Cortex of kidney (tissue), 1 donor: Measurements from ENCODE around the gene INO80E.
A peak's percentile ranks its signal among the peaks of the same experiment; 100 is the strongest.

Source experiments
- DNase-seq: peaks from one replicate; lab custom pipeline; 2025; lab: John Stamatoyannopoulos, UW

The INO80E gene

DNA sequence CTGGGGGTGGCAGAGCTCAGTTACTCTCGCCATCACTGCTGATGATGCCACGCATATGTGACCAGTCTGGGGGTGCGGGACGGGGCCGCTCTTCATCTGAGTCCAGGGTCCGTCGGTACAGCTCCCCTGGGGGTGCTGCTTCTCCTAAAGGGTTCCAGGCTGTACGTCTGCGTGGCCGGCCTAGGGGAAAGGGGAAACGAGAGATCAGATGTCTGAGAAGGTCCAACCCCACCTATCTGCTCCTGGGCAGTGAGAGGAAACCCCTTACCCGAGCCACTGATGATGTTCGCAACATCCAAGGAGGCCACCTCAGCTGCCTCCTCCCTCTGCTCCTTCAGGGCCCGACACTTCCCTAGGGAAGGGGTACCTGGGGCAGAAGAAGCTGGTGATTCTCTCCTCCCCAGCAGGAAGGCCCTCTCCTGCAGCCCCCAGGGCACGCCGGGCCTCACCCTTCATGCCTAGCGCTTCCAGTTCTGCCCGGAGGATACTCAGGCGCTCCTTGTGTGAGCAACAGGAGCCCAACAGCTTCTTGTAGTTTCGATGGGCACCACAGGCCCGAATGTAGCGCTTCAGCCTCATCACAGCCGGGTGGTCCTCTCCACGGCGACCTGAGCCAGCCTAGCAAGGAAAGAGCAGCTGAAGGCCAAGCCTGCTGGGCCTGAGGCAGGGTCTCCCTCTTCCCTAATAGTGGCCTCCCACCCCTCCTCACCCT, 2.7 kb upstream of the INO80E start:
- no peak for DNase-seq

DNA sequence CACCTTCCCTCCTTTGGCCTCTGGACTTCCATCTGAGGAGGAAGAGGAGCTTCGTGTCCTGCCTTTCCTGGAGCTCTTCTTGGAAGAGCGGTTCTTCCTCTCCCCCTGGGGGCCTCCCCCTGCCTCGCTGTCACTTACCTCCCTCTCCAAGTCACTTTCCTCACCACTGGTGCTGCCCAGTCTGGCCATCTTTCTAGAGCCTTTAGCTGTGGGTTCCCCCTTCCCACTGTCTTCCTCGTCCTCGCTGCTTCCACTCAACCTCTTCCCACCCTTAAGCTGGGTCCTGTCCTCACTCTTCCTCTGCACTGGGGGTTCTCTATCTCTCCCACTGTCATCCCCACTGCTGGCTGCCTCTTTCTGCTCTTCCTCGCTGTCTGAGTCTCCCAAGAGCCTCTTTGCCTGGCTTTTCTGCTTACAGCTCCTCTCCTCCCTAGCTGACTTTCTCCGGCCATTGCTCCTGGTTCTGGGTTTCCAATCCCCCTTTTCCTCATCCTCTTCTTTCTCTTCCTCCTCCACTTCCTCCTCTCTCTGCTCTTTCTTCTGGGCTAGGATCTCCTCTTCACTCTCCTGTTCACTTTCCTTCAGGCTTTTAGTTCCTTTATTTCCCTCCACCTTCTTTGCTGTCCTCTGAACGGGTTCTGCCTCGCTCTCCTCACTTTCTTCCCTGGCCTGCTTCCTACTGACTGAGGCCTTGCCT, 2.0 kb upstream of the INO80E start:
- no peak for DNase-seq

DNA sequence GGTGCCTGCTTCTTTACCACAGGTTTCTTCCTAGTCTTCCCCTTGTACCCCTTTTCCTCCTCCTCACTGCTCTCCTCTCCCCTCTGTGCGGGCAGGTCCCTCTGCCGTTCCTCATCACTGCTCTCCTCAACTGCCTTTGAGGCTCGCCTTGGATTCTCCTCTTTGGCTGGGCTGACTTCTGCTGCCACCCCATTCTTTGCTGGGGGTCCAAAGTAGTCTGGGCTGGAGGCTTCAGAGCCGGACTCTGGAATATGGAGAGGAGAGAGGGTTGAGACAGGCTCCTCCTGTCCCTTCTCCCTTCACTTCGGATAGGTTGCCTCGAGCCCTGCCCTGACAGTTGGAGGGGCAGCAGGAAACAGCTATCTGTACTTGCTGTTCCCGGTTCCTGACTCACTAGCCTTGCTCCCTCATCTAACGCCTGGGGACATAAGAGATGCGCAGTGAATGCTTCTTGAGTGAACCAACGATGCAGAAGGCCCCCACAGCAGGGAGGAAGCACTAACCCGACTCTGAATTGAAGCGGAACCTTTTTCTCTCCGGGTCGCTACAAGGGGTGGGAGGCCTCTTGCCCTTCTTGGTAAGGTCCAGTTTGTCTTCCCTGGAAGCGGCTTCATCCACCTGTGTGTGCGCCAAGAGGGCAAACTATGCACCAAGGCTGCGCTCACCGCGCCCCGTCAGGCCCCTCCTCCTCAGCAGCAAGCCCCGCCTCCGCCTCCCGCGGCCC, 1.3 kb upstream of the INO80E start:
- no peak for DNase-seq

DNA sequence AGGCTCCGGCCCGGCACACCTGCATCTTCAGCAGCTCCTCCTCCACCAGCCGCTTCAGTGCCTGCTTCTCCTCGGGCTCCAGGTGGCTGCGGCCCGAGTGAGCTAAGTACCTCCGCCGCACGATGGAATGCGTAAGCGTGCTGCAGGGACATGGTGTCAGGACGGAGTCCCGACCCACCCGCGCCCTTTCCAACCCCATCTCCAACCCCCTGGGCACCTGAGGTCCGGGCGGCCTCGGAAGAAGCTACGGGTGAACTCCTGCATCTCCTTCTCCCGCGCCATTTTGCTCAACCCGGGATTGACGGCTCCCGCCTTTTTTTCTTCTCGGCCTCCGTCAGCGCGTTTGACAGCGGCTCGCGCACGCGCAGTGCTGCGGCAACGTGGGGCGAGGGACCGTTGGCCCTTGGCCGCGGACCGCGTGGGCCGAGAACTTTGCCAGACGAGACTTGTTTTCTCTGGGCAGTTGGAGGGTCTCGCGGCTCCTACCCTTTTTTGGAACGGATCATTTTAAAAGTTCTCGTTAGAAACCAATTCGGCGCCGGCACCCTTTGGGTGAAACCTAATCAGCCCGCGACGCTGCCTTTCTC, 624 bp upstream of the INO80E start, which contains the start of gene HIRIP3:
Gene HIRIP3, minus strand, starts transcription at position 294 of the 587 bp plus-strand sequence. Its CDS starts 12 bp downstream, at position 282.
- peak; percentile 36 for DNase-seq

DNA sequence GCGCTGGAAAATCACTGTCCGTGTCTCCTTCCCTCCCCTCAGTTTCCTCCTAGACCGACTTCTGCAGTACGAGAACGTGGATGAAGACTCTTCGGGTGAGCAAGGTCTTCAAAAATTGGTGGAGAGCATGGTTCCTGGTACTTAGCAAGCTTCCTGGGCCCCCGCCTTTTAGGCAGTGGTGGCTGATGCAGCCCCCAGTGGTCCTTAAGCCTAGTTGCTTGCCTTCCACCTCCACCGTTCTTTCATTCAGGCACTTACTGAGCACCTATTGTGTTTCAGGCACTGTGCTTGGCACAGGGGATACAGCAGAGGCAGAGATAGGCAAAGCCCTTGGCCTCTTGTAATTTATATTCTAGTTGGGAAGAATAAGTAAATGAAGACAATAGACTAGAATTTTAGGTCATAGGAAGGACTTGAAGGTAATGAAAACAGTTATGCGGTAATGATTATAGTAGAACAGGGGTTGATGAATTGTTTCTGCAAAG, 767 bp downstream of the INO80E start:
- no peak for DNase-seq

DNA sequence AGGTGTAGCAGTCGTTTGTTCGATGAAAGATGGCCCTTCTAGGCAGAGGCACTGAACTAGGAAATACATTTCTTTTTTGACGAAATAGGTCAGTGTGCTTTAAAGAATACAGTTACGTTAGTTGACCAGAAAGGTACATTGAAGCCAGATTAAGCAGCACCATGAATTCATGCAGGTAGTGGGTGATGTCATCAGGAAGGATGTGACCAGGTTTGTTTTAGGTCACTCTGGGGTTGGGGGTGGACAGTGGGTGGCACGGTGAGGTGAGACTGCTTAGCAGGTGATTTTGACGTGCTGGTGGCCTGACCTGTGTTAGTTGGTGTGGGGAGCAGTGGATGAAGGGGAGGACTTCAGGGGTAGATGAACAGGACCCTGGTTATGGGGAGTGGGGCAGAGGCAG, 3.6 kb downstream of the INO80E start:
- DNase-seq, result no peak

DNA sequence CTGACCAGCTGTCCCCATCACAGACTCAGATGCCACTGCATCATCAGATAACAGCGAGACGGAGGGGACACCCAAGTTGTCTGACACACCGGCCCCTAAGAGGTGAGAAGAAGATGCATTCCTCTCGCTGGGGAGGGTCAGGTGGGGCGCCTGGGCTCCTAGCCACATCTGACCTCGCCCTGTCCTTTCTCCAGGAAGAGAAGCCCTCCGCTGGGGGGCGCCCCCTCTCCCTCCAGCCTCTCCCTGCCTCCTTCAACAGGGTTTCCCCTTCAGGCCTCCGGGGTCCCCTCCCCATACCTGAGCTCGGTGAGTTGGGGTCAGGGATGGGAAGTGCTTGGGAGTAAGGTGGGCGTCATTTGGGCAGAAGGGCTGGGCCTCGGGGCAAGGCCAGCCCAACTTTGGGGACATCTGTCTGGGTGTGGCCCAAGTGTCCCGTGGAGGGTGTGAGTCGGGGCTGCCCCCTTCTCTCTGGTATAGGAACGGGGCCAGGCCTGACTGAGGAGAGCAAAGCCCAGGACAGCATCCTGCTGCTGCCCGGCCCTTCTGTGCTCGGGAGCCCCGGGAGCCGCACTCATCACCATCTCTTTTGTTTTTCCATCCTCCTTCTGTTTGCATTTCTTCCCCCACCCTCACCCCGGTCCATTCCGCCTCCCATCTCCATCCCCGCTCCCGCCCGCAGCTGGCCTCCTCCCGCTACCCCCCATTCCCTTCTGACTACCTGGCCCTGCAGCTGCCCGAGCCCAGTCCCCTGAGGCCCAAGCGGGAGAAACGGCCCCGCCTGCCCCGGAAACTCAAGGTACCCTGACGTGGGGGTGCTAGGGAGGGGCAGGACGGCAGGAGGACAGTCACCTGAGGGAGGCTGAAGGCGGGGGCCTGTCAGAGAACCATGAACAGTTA, 4.9 kb downstream of the INO80E start:
- DNase-seq, result no peak

DNA sequence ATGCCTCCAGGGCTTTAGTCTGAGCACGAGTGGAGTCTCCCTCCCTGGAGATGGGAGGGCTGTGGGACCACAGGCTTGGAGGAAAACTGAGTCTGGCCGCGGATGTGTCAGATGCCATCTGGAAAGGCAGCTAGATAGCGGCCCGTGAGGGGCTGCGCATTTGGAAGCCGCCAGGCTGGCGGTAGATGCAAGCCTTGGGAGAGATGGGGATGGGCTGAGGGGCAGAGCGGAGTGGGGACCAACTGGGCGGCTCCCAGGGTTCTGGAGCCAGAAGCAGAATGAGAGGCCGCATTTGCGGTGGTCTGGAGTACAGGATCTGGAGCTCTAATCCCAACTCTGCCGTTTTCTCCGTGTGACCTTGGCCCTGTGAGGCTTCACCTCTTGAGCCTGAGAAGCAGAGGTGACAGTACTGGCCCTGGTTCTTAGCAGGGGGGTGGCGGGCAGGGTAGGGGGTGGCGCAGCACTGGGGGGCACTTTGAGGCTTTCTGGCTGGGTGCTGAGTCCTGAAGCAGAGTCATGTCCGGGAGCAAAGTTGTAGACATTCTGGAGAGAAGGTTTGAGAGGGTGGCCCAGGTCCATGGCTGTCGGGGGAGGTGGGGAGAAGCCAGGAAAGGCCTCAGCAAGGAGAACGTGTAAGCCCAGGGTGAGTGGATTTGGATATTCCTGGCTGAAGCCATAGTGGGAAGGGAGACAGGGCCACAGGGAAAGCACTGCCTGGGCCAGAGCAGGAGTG, 6.7 kb downstream of the INO80E start:
- no peak for DNase-seq

DNA sequence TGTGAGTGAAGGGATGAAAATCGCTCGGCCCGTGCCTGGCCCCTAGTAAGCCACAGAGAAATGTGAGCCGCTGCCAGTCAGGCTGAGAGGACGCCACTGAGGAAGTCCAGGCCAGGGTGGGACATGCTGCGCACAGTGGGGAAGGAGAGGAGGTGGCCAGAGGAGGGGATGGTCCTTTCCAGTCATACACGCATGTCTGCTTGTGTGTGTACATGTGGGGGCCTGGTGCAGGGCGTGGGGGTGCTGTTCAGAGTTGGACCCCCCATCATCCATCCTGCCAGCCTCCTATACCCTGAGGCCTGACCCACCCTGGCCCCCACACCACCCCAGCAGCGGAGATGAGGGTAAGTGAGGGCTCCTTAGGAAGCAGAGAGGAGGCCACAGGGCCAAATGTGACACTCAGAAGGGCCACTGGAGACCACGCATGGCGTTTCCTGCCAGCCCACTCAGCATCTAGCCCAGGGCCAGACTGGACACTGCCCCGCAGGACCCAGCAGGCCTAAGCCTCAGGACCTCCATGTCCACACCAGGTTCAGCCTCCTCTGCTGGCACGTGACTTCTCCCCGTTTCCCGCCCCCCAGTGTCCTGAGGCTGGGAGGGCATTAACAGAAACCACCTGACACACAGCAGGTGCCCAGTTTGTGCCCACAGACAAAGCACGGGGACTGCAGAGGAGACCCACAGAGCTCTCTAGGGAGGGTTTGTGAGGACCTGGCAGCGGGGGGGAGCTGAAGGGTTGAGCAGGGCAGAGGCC, 7.8 kb downstream of the INO80E start:
- no peak for DNase-seq

DNA sequence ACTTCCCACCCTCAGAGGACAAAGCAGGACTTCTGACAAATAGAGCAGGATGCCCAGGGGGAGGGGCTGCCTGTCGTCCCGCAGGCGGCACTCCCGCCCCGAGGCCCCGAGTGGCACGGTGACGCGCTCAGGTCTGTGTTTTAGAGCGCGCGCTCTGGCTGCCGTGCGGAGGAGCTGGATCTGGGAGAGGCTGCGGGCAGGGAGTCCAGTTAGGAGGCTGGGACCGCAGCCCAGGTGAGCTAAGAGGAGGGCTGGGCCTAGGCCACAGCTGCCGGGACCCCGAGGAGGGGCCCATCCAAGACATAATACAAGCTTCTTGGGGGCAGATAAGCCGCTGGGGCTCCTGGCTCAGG, 8.4 kb downstream of the INO80E start:
- DNase-seq, result no peak

DNA sequence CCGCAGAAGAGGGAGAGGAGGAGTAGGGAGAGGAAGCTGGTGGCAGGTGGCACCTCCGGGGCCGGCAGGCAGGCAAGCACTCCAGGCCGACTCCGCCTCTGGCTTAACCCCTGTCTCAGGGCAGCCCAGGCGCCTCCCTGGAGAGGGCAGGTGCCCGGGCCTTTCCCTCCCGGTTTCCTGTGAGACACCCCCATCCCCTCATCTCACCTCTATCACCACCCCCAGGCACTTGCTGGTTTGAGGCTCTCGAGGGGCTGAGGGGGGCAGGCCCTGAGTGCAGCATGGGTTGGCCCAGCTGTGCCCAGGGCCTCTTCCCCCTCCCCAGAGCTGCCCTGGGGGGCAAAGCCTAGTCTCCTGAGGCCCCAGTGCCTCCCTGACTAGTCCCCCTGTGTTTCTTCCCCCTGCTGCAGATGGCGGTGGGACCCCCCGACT, 8.8 kb downstream of the INO80E start:
- no peak for DNase-seq

DNA sequence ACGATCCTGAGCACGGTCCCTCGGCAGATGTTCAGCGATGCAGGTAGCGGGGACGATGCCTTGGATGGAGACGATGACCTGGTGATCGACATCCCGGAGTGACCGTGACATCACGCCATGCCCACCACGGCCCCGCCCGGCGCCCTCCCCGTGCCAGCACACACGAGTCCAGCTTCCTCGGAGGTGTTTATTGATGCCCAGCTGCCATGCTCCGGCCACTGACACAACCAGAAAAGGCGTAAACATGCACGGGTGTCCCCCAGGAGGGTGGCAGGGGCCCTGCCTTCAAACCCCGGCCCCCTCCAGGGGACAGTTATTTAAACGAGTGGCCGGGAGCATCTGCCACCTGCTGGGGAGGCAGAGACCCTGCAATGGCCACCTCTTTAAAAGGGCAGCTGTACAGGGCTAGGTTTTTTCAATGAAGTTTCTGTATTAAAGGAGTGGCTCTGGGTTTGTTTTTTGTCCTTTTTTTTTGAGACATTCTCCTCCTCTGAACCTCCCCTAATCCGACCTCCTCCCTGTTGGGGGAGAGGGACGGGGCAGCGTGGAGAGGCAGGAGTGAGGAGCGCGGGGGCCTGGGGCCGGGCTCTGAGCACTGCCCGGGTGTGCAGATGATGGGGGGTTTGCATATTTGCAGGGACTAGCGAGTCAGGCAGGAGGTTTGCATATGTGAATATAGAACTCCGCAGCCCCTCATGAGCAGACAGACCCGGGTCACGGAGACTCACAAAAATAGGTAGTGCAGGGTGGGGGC, 9.5 kb downstream of the INO80E start:
- DNase-seq, result no peak

DNA sequence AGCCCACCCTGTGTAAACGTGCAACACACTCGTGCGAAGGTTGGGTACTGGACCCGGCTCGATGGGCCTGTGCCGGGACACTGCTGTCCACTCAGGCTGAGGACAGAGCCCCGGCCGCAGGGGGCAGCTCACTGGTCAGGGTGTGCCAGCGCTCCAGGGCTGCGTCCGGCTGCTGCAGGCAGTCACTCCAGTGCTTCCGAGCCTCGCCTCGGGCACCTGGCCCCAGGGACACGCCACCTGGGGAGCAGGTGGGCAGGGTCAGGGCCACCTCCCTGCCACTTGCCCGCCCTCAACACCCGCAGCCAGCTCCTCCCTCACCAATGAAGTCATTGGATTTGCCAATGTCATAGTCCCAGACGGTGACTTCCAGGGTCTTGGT, 10.0 kb downstream of the INO80E start:
- no peak for DNase-seq

DNA sequence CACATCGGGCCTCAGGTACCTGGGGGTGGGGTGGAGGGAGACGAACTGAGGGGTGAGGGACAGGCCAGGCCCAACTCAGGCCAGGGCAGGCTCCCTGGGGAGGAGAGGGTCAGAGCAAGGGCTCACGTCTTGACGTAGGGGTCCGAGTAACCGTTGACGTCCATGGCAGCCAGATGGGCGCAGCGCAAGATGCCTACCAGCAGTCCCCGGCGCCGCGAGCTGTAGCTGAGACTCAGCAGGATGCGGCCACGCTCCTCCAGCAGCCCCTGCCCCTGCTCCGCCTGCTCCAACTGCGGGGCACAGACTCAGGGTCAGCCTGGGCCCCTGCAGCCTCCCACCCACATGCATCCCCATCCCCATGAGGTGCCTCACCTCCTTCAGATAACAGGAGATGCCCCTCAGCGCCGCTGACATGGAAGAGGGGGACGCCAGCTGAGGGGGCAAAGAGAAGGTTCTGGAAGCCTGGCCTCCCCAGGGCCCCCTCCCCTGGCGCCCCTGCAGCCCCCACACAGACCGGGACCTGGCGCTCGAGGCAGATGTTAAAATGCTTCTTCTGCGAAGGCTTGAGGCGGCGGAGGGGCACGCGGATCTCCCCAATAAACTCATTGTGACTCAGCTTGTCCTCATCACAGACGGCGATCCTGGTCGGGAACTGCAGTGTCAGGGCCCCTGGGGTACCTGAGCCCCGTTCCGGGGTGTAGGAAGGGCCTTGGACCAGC, 10.8 kb downstream of the INO80E start:
- no peak for DNase-seq

DNA sequence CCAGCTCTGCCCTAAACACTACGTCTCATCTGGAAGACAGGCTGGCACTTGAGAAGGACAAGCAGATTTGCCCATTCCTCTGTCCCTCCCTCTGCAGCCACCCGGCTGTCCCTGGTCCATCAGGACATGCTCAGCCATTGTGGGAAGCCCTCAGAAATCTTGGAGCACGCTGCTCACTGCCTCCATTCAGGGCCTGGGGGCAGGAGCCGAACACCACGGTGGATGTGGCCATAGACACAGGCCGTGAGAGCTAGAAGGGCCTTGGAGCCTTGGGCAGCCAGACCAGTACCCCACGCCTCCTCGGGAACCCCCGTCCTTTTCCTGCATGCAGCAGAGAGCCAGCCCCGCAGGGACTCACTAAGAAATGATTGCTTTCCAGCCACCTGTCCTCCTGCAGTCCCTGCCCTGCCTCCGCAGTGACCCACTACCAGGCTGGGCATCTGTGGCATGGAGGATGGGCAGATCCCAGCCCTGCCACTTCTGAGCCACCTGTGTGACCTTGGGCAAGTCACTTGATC, 11.4 kb downstream of the INO80E start:
- DNase-seq, result no peak

DNA sequence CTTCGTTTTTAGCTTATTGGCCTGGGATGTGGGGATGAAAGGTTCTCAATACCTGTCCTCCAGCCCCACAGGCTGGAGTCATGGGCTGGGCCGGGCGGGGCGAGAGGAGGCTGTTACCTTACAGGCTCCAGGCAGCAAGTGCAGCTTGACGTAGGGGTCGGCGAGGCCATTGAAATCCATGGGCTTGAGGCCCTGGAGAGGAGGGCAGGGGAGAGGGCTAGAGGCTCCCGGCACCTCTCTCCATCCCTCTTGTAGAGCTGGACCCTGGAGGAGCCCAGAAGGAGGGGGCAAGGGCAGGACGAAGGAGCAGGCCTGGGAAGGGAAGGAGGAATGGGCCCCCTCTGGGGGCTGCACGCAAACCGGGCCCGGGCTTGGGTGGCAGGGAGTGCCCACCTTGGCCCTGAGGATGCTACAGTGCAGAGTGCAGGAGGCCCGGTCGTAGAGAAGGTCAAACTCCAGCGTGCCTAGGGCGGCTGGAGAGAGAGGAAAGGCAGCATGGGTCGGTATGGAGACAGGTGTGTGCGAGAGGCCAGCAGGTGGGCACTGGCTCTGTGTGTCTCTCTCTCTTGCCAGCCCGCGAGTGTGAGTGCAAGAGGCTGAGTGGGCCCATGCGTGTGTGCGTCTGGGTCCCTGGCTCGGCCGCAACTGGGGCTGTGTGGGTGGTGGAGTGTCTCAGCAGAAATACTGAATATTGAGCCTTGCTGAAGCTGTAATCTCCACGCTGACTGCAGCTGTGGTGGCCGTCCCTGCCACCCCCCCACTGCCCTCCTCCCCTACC, 13.2 kb downstream of the INO80E start:
- no peak for DNase-seq

DNA sequence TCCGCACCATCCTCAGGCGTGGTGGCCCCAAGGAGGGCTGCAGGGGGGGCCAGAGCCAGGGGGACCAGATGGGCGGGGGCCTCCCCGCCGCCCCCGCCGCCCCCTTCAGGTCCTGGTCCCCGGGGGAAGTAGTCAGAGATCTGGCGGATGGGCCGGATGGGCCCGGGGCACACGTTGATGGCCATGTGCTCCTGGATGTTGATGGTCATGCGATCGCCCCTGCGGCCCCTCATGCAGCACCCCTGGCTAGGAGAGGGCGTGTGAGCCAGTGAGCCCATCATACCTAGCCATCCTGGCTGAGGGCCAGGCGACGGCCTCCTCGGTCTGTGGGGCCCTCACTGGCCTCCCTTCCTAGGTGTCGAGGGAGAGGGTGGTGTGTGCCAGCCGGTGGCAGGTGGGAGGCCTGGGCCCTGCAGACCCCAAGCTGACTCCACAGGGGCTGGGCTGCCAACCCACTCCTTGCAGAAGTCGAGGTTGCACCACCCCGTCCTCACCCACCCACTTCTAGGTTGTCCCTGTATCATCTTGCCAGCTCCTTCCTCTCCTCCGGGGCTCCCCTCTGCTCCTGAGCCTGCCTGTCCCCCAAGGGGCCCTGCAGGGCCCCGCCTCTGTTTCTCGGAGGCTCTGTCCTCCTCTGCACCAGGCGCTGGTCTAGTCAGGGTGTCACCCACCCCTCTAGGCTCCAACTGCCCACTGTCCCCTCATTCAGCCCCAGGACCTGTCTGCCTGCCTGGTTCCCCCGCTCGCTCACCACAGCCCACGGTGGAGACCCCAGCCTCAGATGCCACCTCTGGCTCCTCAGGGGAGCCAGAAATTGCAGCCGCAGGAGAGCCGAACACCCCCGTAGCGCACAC, 14.2 kb downstream of the INO80E start:
- no peak for DNase-seq
